B cell (primary cell): ENCODE measurements around the gene SERPINA9. TPM values are rescaled to one million over a fixed set of nuclear protein-coding genes. Genes with fewer than 3 reads are reported as not detected.

Experiments used
- ATAC-seq: fragments of 200-7000 bp; cut with Tn5 transposase; one replicate; pipeline ENCODE4 v1.10.0; 2021; ENCODE audit warnings: low read depth, mild to moderate bottlenecking, moderate number of reproducible peaks, moderate library complexity
- CTCF ChIA-PET: fragments of 350-600 bp; sonication (Branson Sonifier 250); formaldehyde crosslinking; loops from one replicate; lab custom pipeline; 2021; ENCODE audit warnings: antibody characterized with exemption, inconsistent platforms; lab: Charles Lee
- POLR2A ChIA-PET: fragments of 350-600 bp; sonication (Branson Sonifier 250); formaldehyde crosslinking; loops from one replicate; lab custom pipeline; 2021; ENCODE audit warnings: antibody characterized with exemption; lab: Charles Lee
- DNase-seq: peaks from one replicate; pipeline ENCODE4 v3.0.0; 2013
- H2AFZ ChIP-seq: 2 replicates; pipeline ENCODE4 v1.6.1; 2012; ENCODE audit warnings: mild to moderate bottlenecking, low read depth, low read length; ENCODE audit not compliant: insufficient read depth, poor library complexity, severe bottlenecking
- H3K27ac ChIP-seq, 2 donors: 1 replicate in 1 of 2; 2 replicates in 1 of 2; pipeline ENCODE4 v1.5.1; 2012 to 2013; ENCODE audit warnings: low read length in 2 of 2, mild to moderate bottlenecking in 2 of 2, moderate library complexity in 1 of 2
- H3K27me3 ChIP-seq, 4 experiments: fragments of 200-600 bp in 1 of 4; sonication (generic) in 1 of 4; replicated peaks in 1 of 4; 1 replicate in 2 of 4; 2 replicates in 2 of 4; pipeline versions ENCODE4 v1.6.1 to v1.7.0; 2013 to 2016; ENCODE audit warnings: low read length in 3 of 4, mild to moderate bottlenecking in 2 of 4, mixed read lengths in 1 of 4, moderate library complexity in 1 of 4; ENCODE audit not compliant: insufficient read depth in 4 of 4, control insufficient read depth in 3 of 4; ENCODE audit errors: control extremely low read depth in 1 of 4
- H3K36me3 ChIP-seq, 2 experiments: replicated peaks in 1 of 2; 1 replicate in 1 of 2; 2 replicates in 1 of 2; pipeline versions ENCODE4 v1.6.1 to v1.7.1; 2013; ENCODE audit warnings: low read length in 1 of 2; ENCODE audit not compliant: insufficient read depth in 2 of 2, control insufficient read depth in 1 of 2; ENCODE audit errors: control extremely low read depth in 1 of 2, extremely low read depth in 1 of 2
- H3K4me1 ChIP-seq, 2 donors: fragments of 200-600 bp in 1 of 2; sonication (generic) in 1 of 2; 1 replicate in 1 of 2; 2 replicates in 1 of 2; pipeline versions ENCODE4 v1.5.1 to v1.6.1; 2013 to 2017; ENCODE audit warnings: low read length in 2 of 2; ENCODE audit not compliant: control insufficient read depth in 2 of 2, insufficient read depth in 2 of 2
- H3K4me2 ChIP-seq: replicated peaks from 2 replicates; pipeline ENCODE3; 2012; ENCODE audit warnings: mild to moderate bottlenecking, low read depth, low read length; ENCODE audit not compliant: poor library complexity, severe bottlenecking
- H3K4me3 ChIP-seq, 5 experiments: fragments of 200-600 bp in 1 of 5; sonication (generic) in 1 of 5; 1 replicate in 3 of 5; 2 replicates in 2 of 5; pipeline versions ENCODE4 v1.5.1 to v1.7.0; 2011 to 2016; ENCODE audit warnings: low read length in 4 of 5, mild to moderate bottlenecking in 4 of 5, low read depth in 2 of 5, control low read depth in 1 of 5, moderate library complexity in 1 of 5; ENCODE audit not compliant: insufficient read depth in 1 of 5; ENCODE audit errors: control extremely low read depth in 1 of 5, extremely low read depth in 1 of 5
- H3K79me2 ChIP-seq: fragments of 200-600 bp; sonication (generic); one replicate; pipeline ENCODE4 v1.6.0; 2016; ENCODE audit warnings: low read length; ENCODE audit not compliant: control insufficient read depth, insufficient read depth
- H3K9ac ChIP-seq: fragments of 200-600 bp; sonication (generic); 2 replicates; pipeline ENCODE4 v1.6.1; 2017; ENCODE audit warnings: mild to moderate bottlenecking, low read length, moderate library complexity
- H3K9me3 ChIP-seq, 3 donors: one replicate each; pipeline versions ENCODE4 v1.6.1 to v1.7.1; 2013; ENCODE audit warnings: low read length in 2 of 3; ENCODE audit not compliant: control insufficient read depth in 2 of 3, insufficient read depth in 1 of 3; ENCODE audit errors: control extremely low read depth in 1 of 3
- H4K20me1 ChIP-seq: 2 replicates; pipeline ENCODE4 v1.6.0; 2012; ENCODE audit warnings: mild to moderate bottlenecking, low read length; ENCODE audit not compliant: insufficient read depth, control insufficient read depth, poor library complexity, severe bottlenecking
- H3K27ac Mint-ChIP-seq: one replicate; pipeline ENCODE4 v1.8.0; 2021; ENCODE audit warnings: mixed read lengths
- H3K27me3 Mint-ChIP-seq: one replicate; pipeline ENCODE4 v1.8.0; 2021; ENCODE audit warnings: mixed read lengths
- H3K4me1 Mint-ChIP-seq: one replicate; pipeline ENCODE4 v1.8.0; 2021; ENCODE audit warnings: mixed read lengths
- H3K4me3 Mint-ChIP-seq: one replicate; pipeline ENCODE4 v1.8.0; 2021; ENCODE audit warnings: mixed read lengths
- H3K9me3 Mint-ChIP-seq: one replicate; pipeline ENCODE4 v1.8.0; 2022; ENCODE audit warnings: mixed read lengths; ENCODE audit not compliant: insufficient read depth
- EZH2 ChIP-seq: IDR thresholded peaks from 2 replicates; pipeline ENCODE4 v1.6.1; 2012; ENCODE audit warnings: borderline replicate concordance, low read depth, mild to moderate bottlenecking, moderate library complexity, low read length; ENCODE audit not compliant: insufficient read depth, poor library complexity, severe bottlenecking
- WGBS: methylation state at CpG from one replicate; pipeline ENCODE4 v1.1.5; 2013; ENCODE audit warnings: missing lambda C conversion rate; ENCODE audit not compliant: insufficient coverage; 5-methylcytosine and 5-hydroxymethylcytosine counted together
- intact Hi-C: fragments of 100-400 bp; cut with micrococcal nuclease; formaldehyde crosslinking; loops from one replicate; pipeline ENCODE4 v1.10.0; 2022
- polyA minus RNA-seq: library from RNA; depleted of rRNA, polyadenylated mRNA; stranded (reverse); fragments of >200 nt; gene quantifications from 2 replicates; pipeline ENCODE4 v1.2.3, GENCODE V29; 2012
- polyA plus RNA-seq: library from polyadenylated mRNA; depleted of rRNA; stranded (reverse); fragments of >200 nt; gene quantifications from 2 replicates; pipeline ENCODE4 v1.2.3, GENCODE V29; 2012
- total RNA-seq, 2 donors: library from RNA; stranded (reverse); fragments of 120-200 nt in 1 of 2; gene quantifications; 1 replicate in 1 of 2; 2 replicates in 1 of 2; pipeline versions ENCODE4 v1.2.3 to v1.2.4, GENCODE V29; 2013 to 2022
- TF ChIP-seq, protein P1 (sequence below): fragments of 200-600 bp; IDR thresholded peaks from one replicate; pipeline ENCODE4 v1.8.0; 2022; ENCODE audit warnings: antibody characterized with exemption, mild to moderate bottlenecking

SERPINA9 gene
- total RNA-seq (0.73 and 0.74 TPM in 2 replicates), polyA plus RNA-seq (0.14 TPM in 1 of 2 replicates, not detected in the other), polyA minus RNA-seq (not detected in 2 replicates)
- total RNA-seq (2013): not detected

DNA sequence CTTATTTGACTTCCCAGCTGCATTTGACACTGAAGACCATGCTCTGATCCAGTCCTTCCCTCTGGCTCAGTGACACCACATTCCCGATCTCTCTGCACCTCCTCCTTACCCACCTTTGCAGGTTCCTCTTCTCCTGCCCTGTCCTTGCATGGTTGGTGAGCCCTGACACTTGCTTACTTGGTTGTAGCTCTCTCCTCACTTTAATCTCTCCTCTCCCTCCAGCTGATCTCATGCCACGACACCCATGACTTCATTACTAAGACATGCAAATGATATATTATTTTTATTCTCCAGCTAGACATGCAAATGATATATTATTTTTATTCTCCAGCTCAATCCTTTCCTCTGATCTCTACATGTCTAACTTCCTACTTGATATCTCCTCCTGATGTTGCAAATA lies at the start of gene SERPINA9:
TSS of gene SERPINA9 (minus strand) at position 175 of the 400 bp plus-strand sequence. CDS start 6,357 bp downstream, outside the sequence.
- WGBS: 71% methylated on average over 1 of the region's 2 CpGs
- H3K4me3 ChIP-seq: no peak within 1 kb of the TSS
- no peaks in the 10 kb centered on the region for H3K36me3 ChIP-seq
- DNase-seq: no peak
- H3K27me3 ChIP-seq: peaks cover 0 to 6% (median 0%) of the 10 kb centered on the region in 4 experiments
- intact Hi-C loops: no loop called here
- Mint-ChIP-seq H3K4me1 (peaks cover 22% of the 10 kb centered on the region), H3K27ac (no peak within 1 kb of the TSS), H3K27me3 (no peaks in the 10 kb centered on the region), H3K9me3 (peaks cover 7% of the 10 kb centered on the region), H3K4me3 (no peak within 1 kb of the TSS)
- H3K4me1 ChIP-seq: peaks cover 0 to 26% of the 10 kb centered on the region in 2 donors
- no peak within 1 kb of the TSS for H3K9ac ChIP-seq
- no peak within 1 kb of the TSS for H2AFZ ChIP-seq
- peaks cover 1 to 27% (median 11%) of the 10 kb centered on the region in 3 donors for H3K9me3 ChIP-seq
- CTCF ChIA-PET: interaction anchor here (1.4 to 6.4 kb wide), 2 partner anchors 10 to 42 kb away, joined by 4 to 50 read pairs; no protein-coding TSS in a partner anchor
- POLR2A ChIA-PET: no interaction called here
- ATAC-seq: peak; percentile 52
- no peaks in the 10 kb centered on the region for H4K20me1 ChIP-seq
- no peaks in the 10 kb centered on the region for H3K79me2 ChIP-seq
- TF ChIP-seq, protein P1, sequence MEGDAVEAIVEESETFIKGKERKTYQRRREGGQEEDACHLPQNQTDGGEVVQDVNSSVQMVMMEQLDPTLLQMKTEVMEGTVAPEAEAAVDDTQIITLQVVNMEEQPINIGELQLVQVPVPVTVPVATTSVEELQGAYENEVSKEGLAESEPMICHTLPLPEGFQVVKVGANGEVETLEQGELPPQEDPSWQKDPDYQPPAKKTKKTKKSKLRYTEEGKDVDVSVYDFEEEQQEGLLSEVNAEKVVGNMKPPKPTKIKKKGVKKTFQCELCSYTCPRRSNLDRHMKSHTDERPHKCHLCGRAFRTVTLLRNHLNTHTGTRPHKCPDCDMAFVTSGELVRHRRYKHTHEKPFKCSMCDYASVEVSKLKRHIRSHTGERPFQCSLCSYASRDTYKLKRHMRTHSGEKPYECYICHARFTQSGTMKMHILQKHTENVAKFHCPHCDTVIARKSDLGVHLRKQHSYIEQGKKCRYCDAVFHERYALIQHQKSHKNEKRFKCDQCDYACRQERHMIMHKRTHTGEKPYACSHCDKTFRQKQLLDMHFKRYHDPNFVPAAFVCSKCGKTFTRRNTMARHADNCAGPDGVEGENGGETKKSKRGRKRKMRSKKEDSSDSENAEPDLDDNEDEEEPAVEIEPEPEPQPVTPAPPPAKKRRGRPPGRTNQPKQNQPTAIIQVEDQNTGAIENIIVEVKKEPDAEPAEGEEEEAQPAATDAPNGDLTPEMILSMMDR: no peak
- TF ChIP-seq EZH2: no peak
- H3K4me2 ChIP-seq: no peak within 1 kb of the TSS
- no peak within 1 kb of the TSS for H3K27ac ChIP-seq

GRCh38 chr14:94524093-94524492 lies 48.1 kb upstream of the SERPINA9 start:
- ChIA-PET POLR2A (no interaction called here), CTCF (no interaction called here)
- 80% methylated on average over 3 of the region's 3 CpGs for WGBS
- Histone ChIP-seq H3K27me3 (peaks cover 0 to 6% (median 0%) of the 10 kb centered on the region in 4 experiments), H4K20me1 (no peaks in the 10 kb centered on the region), H3K4me1 (no peaks in the 10 kb centered on the region), H3K9me3 (peaks cover 0 to 9% (median 0%) of the 10 kb centered on the region in 3 donors), H3K4me2 (no peak overlapping the region), H3K36me3 (no peaks in the 10 kb centered on the region), H3K27ac (no peak overlapping the region), H3K79me2 (no peaks in the 10 kb centered on the region), H3K4me3 (no peak overlapping the region), H2AFZ (no peak overlapping the region), H3K9ac (no peak overlapping the region)
- H3K4me1 Mint-ChIP-seq: no peaks in the 10 kb centered on the region
- H3K9me3 Mint-ChIP-seq: peaks cover 6% of the 10 kb centered on the region
- ATAC-seq: no peak
- H3K27ac Mint-ChIP-seq: no peak overlapping the region
- H3K4me3 Mint-ChIP-seq: no peak overlapping the region
- no peak for DNase-seq
- intact Hi-C loops: no loop called here
- TF ChIP-seq, protein P1: no peak
- no peak for TF ChIP-seq EZH2
- H3K27me3 Mint-ChIP-seq: peaks cover 8% of the 10 kb centered on the region
